Liver (tissue), 9 donors: ENCODE measurements around the gene HOXB2. TPM values are rescaled to one million over a fixed set of nuclear protein-coding genes. Genes with fewer than 3 reads are reported as not detected.
A peak's percentile ranks its signal among the peaks of the same experiment; 100 is the strongest.

ENCODE experiments used
- DNase-seq: peaks from one replicate; pipeline ENCODE4 v3.0.0-alpha.2; 2017; ENCODE audit warnings: low spot score
- H3K27ac ChIP-seq, 2 donors: one replicate each; pipeline ENCODE4 v1.7.0; 2013; ENCODE audit warnings: inconsistent platforms in 2 of 2, low read length in 2 of 2, control low read depth in 1 of 2, low read depth in 1 of 2, mild to moderate bottlenecking in 1 of 2
- H3K27me3 ChIP-seq, 4 donors: one replicate each; pipeline versions ENCODE4 v1.6.1 to v1.7.0; 2013; ENCODE audit warnings: low read length in 3 of 4, inconsistent platforms in 1 of 4, mild to moderate bottlenecking in 1 of 4, moderate library complexity in 1 of 4; ENCODE audit not compliant: control insufficient read depth in 4 of 4, insufficient read depth in 4 of 4
- H3K36me3 ChIP-seq, 4 donors: one replicate each; pipeline versions ENCODE4 v1.6.1 to v1.7.0; 2013; ENCODE audit warnings: low read length in 3 of 4, mild to moderate bottlenecking in 3 of 4, low read depth in 1 of 4, moderate library complexity in 1 of 4; ENCODE audit not compliant: control insufficient read depth in 4 of 4, insufficient read depth in 3 of 4
- H3K4me1 ChIP-seq, 4 donors: one replicate each; pipeline versions ENCODE4 v1.6.1 to v1.7.0; 2013; ENCODE audit warnings: low read length in 3 of 4, mild to moderate bottlenecking in 3 of 4, moderate library complexity in 1 of 4; ENCODE audit not compliant: control insufficient read depth in 4 of 4, insufficient read depth in 4 of 4
- H3K4me3 ChIP-seq, 3 donors: one replicate each; pipeline versions ENCODE4 v1.6.1 to v1.7.0; 2013; ENCODE audit warnings: low read length in 3 of 3, control low read depth in 1 of 3, low read depth in 1 of 3, mild to moderate bottlenecking in 1 of 3
- H3K9ac ChIP-seq, 2 donors: one replicate each; pipeline ENCODE4 v1.7.0; 2013; ENCODE audit warnings: low read length in 2 of 2, mild to moderate bottlenecking in 2 of 2, moderate library complexity in 2 of 2, control low read depth in 1 of 2, low read depth in 1 of 2
- H3K9me3 ChIP-seq, 4 donors: one replicate each; pipeline versions ENCODE4 v1.6.1 to v1.7.0; 2013; ENCODE audit warnings: low read length in 3 of 4; ENCODE audit not compliant: control insufficient read depth in 4 of 4
- ATF3 ChIP-seq: IDR thresholded peaks from 2 replicates; pipeline ENCODE4 v1.6.1; 2016; ENCODE audit warnings: antibody characterized with exemption
- CTCF ChIP-seq: fragments of 150-350 bp; IDR thresholded peaks from 2 replicates; pipeline ENCODE4 v1.5.1; 2017; ENCODE audit warnings: improper control_type of control experiment, low read depth, low read length; ENCODE audit not compliant: missing input control
- EGR1 ChIP-seq, 2 donors: IDR thresholded peaks; 2 replicates each; pipeline ENCODE4 v1.6.1; 2016 to 2018; ENCODE audit warnings: antibody characterized with exemption in 2 of 2, low read depth in 2 of 2
- FOXA1 ChIP-seq: IDR thresholded peaks from 2 replicates; pipeline ENCODE4 v1.6.1; 2016; ENCODE audit warnings: antibody characterized with exemption
- FOXA2 ChIP-seq: IDR thresholded peaks from 2 replicates; pipeline ENCODE4 v1.6.1; 2016; ENCODE audit warnings: antibody characterized with exemption
- GABPA ChIP-seq, 2 donors: IDR thresholded peaks in 1 of 2; conservative IDR thresholded peaks in 1 of 2; 2 replicates each; pipeline ENCODE4 v1.6.1; 2016; ENCODE audit warnings: antibody characterized with exemption in 2 of 2, mild to moderate bottlenecking in 1 of 2, moderate library complexity in 1 of 2
- HNF4A ChIP-seq, 2 donors: conservative IDR thresholded peaks; 2 replicates each; pipeline ENCODE4 v1.6.1; 2016; ENCODE audit warnings: antibody characterized with exemption in 2 of 2, mild to moderate bottlenecking in 2 of 2
- HNF4G ChIP-seq: IDR thresholded peaks from 2 replicates; pipeline ENCODE4 v1.6.1; 2016; ENCODE audit warnings: antibody characterized with exemption
- JUND ChIP-seq, 2 donors: IDR thresholded peaks; 2 replicates each; pipeline ENCODE4 v1.6.1; 2016; ENCODE audit warnings: antibody characterized with exemption in 2 of 2
- MAX ChIP-seq: IDR thresholded peaks from 2 replicates; pipeline ENCODE4 v1.6.1; 2016; ENCODE audit warnings: antibody characterized with exemption
- NR2F2 ChIP-seq: IDR thresholded peaks from 2 replicates; pipeline ENCODE4 v1.6.1; 2016; ENCODE audit warnings: antibody characterized with exemption
- RAD21 ChIP-seq, 2 donors: IDR thresholded peaks; 2 replicates each; pipeline ENCODE4 v1.6.1; 2016; ENCODE audit warnings: antibody characterized with exemption in 2 of 2, mild to moderate bottlenecking in 2 of 2
- REST ChIP-seq: IDR thresholded peaks from 2 replicates; pipeline ENCODE4 v1.6.1; 2016; ENCODE audit warnings: antibody characterized with exemption, mild to moderate bottlenecking
- RXRA ChIP-seq, 2 donors: IDR thresholded peaks; 2 replicates each; pipeline ENCODE4 v1.6.1; 2017 to 2018; ENCODE audit warnings: antibody characterized with exemption in 2 of 2, mild to moderate bottlenecking in 1 of 2
- SP1 ChIP-seq: IDR thresholded peaks from 2 replicates; pipeline ENCODE4 v1.6.1; 2018; ENCODE audit warnings: antibody characterized with exemption, mild to moderate bottlenecking
- TAF1 ChIP-seq: conservative IDR thresholded peaks from 2 replicates; pipeline ENCODE4 v1.6.1; 2016; ENCODE audit warnings: antibody characterized with exemption, mild to moderate bottlenecking
- YY1 ChIP-seq: IDR thresholded peaks from 2 replicates; pipeline ENCODE4 v1.6.1; 2016; ENCODE audit warnings: antibody characterized with exemption, mild to moderate bottlenecking
- ZBTB33 ChIP-seq: IDR thresholded peaks from 2 replicates; pipeline ENCODE4 v1.6.1; 2016; ENCODE audit warnings: antibody characterized with exemption
- WGBS: extraction: QIAGEN DNeasy Blood & Tissue Kit; methylation state at CpG from one replicate; pipeline ENCODE4 v1.1.7; 2013; 5-methylcytosine and 5-hydroxymethylcytosine counted together
- polyA plus RNA-seq, 2 donors: library from polyadenylated mRNA; stranded (reverse) in 1 of 2; unstranded in 1 of 2; fragments of 200-250 nt in 1 of 2; fragments of >200 nt in 1 of 2; fragmentation: Nextera tagmentation in 1 of 2; extraction: Ambion mirVana in 1 of 2; gene quantifications; one replicate each; pipeline versions ENCODE4 v1.2.1 to v1.2.3, GENCODE V29; 2013 to 2015
- total RNA-seq, 2 donors: library from RNA; depleted of rRNA; stranded (reverse); fragments of >200 nt; gene quantifications; one replicate each; pipeline ENCODE4 v1.2.3, GENCODE V29; 2014
- donor health status: healthy.
- donor health status: healthy.
- donor health status: healthy.
- donor health status: healthy.
- donor health status: healthy.

Gene HOXB2
- total and polyA plus RNA-seq, 4 donors: 0.67 to 2.5 (median 1.8) TPM

- Histone ChIP-seq H3K9ac (no peak overlapping the region), H3K27ac (no peak overlapping the region), H3K9me3 (no peaks in the 10 kb centered on the region), H3K36me3 (no peaks in the 10 kb centered on the region), H3K4me3 (no peak overlapping the region), H3K4me1 (peaks cover 0 to 3% (median 0%) of the 10 kb centered on the region in 4 donors), H3K27me3 (peaks cover 0 to 9% (median 3%) of the 10 kb centered on the region in 4 donors)
- no peak for DNase-seq
- TF ChIP-seq HNF4A (conservative IDR thresholded peaks at IDR 0.05) (no peak), TAF1 (no peak), NR2F2 (no peak), RXRA (IDR thresholded peaks at IDR 0.05) (no peak)
- whole genome bisulfite sequencing: 40% methylated on average over 18 of the region's 18 CpGs
Measured at GRCh38 chr17:48549914-48550501, 5.1 kb upstream of the HOXB2 start.

GRCh38 chr17:48549281-48549630, 4.3 kb upstream of the HOXB2 start:
- Histone ChIP-seq H3K36me3 (no peaks in the 10 kb centered on the region), H3K9ac (no peak overlapping the region), H3K27ac (no peak overlapping the region), H3K4me3 (no peak overlapping the region), H3K9me3 (no peaks in the 10 kb centered on the region), H3K4me1 (peaks cover 0 to 3% (median 0%) of the 10 kb centered on the region in 4 donors), H3K27me3 (peaks cover 0 to 9% (median 3%) of the 10 kb centered on the region in 4 donors)
- WGBS: 50% methylated on average over 3 of the region's 3 CpGs
- DNase-seq: no peak
- TF ChIP-seq SP1 (no peak), RAD21 (IDR thresholded peaks at IDR 0.05) (no peak)

- no peak overlapping the region for H3K9ac ChIP-seq
- 38% methylated on average over 6 of the region's 6 CpGs for WGBS
Measured at GRCh38 chr17:48548523-48549280, 3.8 kb upstream of the HOXB2 start.

More at GRCh38 chr17:48548523-48549280, 3.8 kb upstream of the HOXB2 start:
- Histone ChIP-seq H3K27me3 (peaks cover 0 to 9% (median 3%) of the 10 kb centered on the region in 4 donors), H3K9me3 (no peaks in the 10 kb centered on the region), H3K4me3 (no peak overlapping the region), H3K36me3 (no peaks in the 10 kb centered on the region), H3K27ac (peak overlapping the region in 1 of 2 donors; percentile 25), H3K4me1 (peaks cover 0 to 3% (median 0%) of the 10 kb centered on the region in 4 donors)
- TF ChIP-seq REST (no peak), MAX (no peak), JUND (IDR thresholded peaks at IDR 0.05) (no peak), ATF3 (no peak), SP1 (no peak), ZBTB33 (no peak), YY1 (no peak), CTCF (no peak), RXRA (IDR thresholded peaks at IDR 0.05) (no peak), HNF4G (no peak), FOXA1 (no peak), NR2F2 (no peak), RAD21 (IDR thresholded peaks at IDR 0.05) (no peak), FOXA2 (no peak), EGR1 (IDR thresholded peaks at IDR 0.05; ENCODE audit: low read depth in 2 of 2) (no peak), TAF1 (no peak), GABPA (IDR thresholded peaks at IDR 0.05 in 1 of 2, conservative IDR thresholded peaks at IDR 0.05 in 1 of 2) (no peak), HNF4A (conservative IDR thresholded peaks at IDR 0.05) (no peak)
- DNase-seq: no peak
